Measurements from ENCODE around the gene NKD2.

Gene NKD2

GRCh38 chr5:1047332-1047965 is 38.8 kb downstream of the NKD2 start:
- DNase-seq: no peak

- no peak for DNase-seq
Observed at GRCh38 chr5:1048162-1048721, 39.6 kb downstream of the NKD2 start.

GRCh38 chr5:1048861-1049838 is 40.5 kb downstream of the NKD2 start:
- DNase-seq: no peak

- no peak for DNase-seq
Observed at GRCh38 chr5:1050423-1051365, 42.1 kb downstream of the NKD2 start.

- DNase-seq: no peak
Observed at GRCh38 chr5:1051366-1051720, 42.7 kb downstream of the NKD2 start.

- DNase-seq: no peak
Observed at GRCh38 chr5:1052076-1052475, 43.5 kb downstream of the NKD2 start.

GRCh38 chr5:1052641-1053390 is 44.2 kb downstream of the NKD2 start:
- DNase-seq: no peak

- DNase-seq: no peak
Observed at GRCh38 chr5:1053391-1054017, 44.9 kb downstream of the NKD2 start.

- no peak for DNase-seq
Observed at GRCh38 chr5:1054018-1054798, 45.6 kb downstream of the NKD2 start.

- no peak for DNase-seq
Observed at GRCh38 chr5:1054799-1055775, 46.5 kb downstream of the NKD2 start.

- no peak for DNase-seq
Observed at GRCh38 chr5:1055896-1056610, 47.5 kb downstream of the NKD2 start.

GRCh38 chr5:1056611-1057484 is 48.2 kb downstream of the NKD2 start:
- DNase-seq: no peak

GRCh38 chr5:1057485-1058082 is 49.0 kb downstream of the NKD2 start:
- DNase-seq: no peak

- no peak for DNase-seq
Observed at GRCh38 chr5:1058083-1058945, 49.7 kb downstream of the NKD2 start.

GRCh38 chr5:1058988-1059883 is 50.6 kb downstream of the NKD2 start:
- no peak for DNase-seq

All from activated naive CD4-positive, alpha-beta T cell treated with anti-CD3 and anti-CD28 coated beads, Interleukin-2, amount 50 U/mL, for 16 hours (primary cell).